Gastrocnemius medialis (tissue), 4 donors: ENCODE results near the gene CTXN2. TPM values are rescaled to one million over a fixed set of nuclear protein-coding genes. Genes with fewer than 3 reads are reported as not detected.
A peak's percentile ranks its signal among the peaks of the same experiment; 100 is the strongest.

ENCODE experiments used
- ATAC-seq, 2 donors: fragments of 150-250 bp; one replicate each; pipeline ENCODE4 v1.9.1; 2016
- DNase-seq, 2 donors: peaks; one replicate each; pipeline ENCODE4 v3.0.0-alpha.2; 2019
- H3K27ac ChIP-seq, 4 donors: fragments of 200-600 bp; sonication (generic); 1 replicate in 1 of 4; 2 replicates in 3 of 4; pipeline ENCODE4 v1.5.1; 2016 to 2018; ENCODE audit warnings: mild to moderate bottlenecking in 2 of 4, moderate library complexity in 1 of 4
- H3K27me3 ChIP-seq, 3 donors: fragments of 200-600 bp; sonication (generic) in 2 of 3; 1 replicate in 1 of 3; 2 replicates in 2 of 3; pipeline versions ENCODE4 v1.5.1 to v1.6.0; 2016 to 2019; ENCODE audit warnings: mild to moderate bottlenecking in 1 of 3, moderate library complexity in 1 of 3
- H3K36me3 ChIP-seq, 2 donors: fragments of 200-600 bp; sonication (generic) in 1 of 2; one replicate each; pipeline ENCODE4 v1.5.1; 2017 to 2018
- H3K4me1 ChIP-seq, 2 donors: fragments of 200-600 bp; sonication (generic) in 1 of 2; one replicate each; pipeline ENCODE4 v1.5.1; 2016 to 2017; ENCODE audit warnings: mild to moderate bottlenecking in 2 of 2
- H3K4me3 ChIP-seq, 4 donors: fragments of 200-600 bp; sonication (generic) in 3 of 4; 1 replicate in 1 of 4; 2 replicates in 3 of 4; pipeline ENCODE4 v1.5.1; 2016 to 2019; ENCODE audit warnings: mild to moderate bottlenecking in 2 of 4
- H3K9me3 ChIP-seq, 3 donors: fragments of 200-600 bp; sonication (generic) in 2 of 3; 1 replicate in 1 of 3; 2 replicates in 2 of 3; pipeline ENCODE4 v1.5.1; 2016 to 2019
- POLR2A ChIP-seq, 2 donors: fragments of 450-650 bp; IDR thresholded peaks; one replicate each; pipeline ENCODE4 v1.6.1; 2017; ENCODE audit warnings: antibody characterized with exemption in 2 of 2, mild to moderate bottlenecking in 2 of 2, moderate library complexity in 2 of 2
- in situ Hi-C, 4 donors: fragments of 200-750 bp; cut with MboI; loops; one replicate each; pipeline versions ENCODE4 v1.15.0 to v1.8.0; 2017; ENCODE audit warnings: low sequenced_read_pairs in 4 of 4
- intact Hi-C: fragments of 100-400 bp; cut with DNase I; formaldehyde crosslinking; loops from one replicate; pipeline ENCODE4 v1.15.1; 2023; ENCODE audit warnings: low total_unique reads
- total RNA-seq, 4 donors: library from RNA; depleted of rRNA; stranded (reverse); fragments of >200 nt; gene quantifications; one replicate each; pipeline versions ENCODE4 v1.1.0 to v1.2.3, GENCODE V29; 2016
- TF ChIP-seq, protein P1 (sequence below), 5 experiments: fragments of 450-650 bp in 3 of 5; fragments of 200-600 bp in 2 of 5; sonication (generic) in 2 of 5; IDR thresholded peaks in 4 of 5; conservative IDR thresholded peaks in 1 of 5; 1 replicate in 4 of 5; 2 replicates in 1 of 5; pipeline ENCODE4 v1.5.1; 2016 to 2019; ENCODE audit warnings: antibody characterized with exemption in 5 of 5, mild to moderate bottlenecking in 3 of 5, moderate library complexity in 3 of 5

CTXN2 gene
- total RNA-seq, 4 donors from 2014 or later = not detected

DNA sequence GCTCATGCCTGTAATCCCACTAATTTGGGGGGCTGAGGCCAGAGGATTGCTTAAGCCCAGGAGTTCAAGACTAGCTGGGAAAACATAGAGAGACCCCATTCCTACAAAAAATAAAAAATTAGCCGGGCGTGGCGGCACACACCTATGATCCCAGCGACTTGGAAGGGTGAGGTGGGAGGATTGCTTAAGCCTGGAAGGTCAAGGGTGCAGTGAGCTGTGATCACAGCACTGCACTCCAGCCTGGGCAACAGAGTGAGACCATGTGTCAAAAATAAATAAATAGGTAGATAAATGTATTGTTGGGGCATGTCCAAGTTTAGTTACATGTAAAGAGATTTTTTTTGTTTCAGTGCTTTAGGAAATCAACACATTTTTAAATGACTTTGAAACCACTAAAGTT is 51.1 kb downstream of the CTXN2 start:
- Histone ChIP-seq H3K4me1 (no peaks in the 10 kb centered on the region), H3K36me3 (no peaks in the 10 kb centered on the region), H3K27ac (no peak overlapping the region), H3K4me3 (no peak overlapping the region), H3K9me3 (no peaks in the 10 kb centered on the region), H3K27me3 (no peaks in the 10 kb centered on the region)
- DNase-seq (no peak), ATAC-seq (no peak)
- intact Hi-C loops (no loop called here), in situ Hi-C loops (no loop called here)
- no peak for TF ChIP-seq POLR2A (IDR thresholded peaks at IDR 0.05)
- TF ChIP-seq, protein P1, sequence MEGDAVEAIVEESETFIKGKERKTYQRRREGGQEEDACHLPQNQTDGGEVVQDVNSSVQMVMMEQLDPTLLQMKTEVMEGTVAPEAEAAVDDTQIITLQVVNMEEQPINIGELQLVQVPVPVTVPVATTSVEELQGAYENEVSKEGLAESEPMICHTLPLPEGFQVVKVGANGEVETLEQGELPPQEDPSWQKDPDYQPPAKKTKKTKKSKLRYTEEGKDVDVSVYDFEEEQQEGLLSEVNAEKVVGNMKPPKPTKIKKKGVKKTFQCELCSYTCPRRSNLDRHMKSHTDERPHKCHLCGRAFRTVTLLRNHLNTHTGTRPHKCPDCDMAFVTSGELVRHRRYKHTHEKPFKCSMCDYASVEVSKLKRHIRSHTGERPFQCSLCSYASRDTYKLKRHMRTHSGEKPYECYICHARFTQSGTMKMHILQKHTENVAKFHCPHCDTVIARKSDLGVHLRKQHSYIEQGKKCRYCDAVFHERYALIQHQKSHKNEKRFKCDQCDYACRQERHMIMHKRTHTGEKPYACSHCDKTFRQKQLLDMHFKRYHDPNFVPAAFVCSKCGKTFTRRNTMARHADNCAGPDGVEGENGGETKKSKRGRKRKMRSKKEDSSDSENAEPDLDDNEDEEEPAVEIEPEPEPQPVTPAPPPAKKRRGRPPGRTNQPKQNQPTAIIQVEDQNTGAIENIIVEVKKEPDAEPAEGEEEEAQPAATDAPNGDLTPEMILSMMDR (IDR thresholded peaks at IDR 0.05 in 4 of 5, conservative IDR thresholded peaks at IDR 0.05 in 1 of 5) = no peak

DNA sequence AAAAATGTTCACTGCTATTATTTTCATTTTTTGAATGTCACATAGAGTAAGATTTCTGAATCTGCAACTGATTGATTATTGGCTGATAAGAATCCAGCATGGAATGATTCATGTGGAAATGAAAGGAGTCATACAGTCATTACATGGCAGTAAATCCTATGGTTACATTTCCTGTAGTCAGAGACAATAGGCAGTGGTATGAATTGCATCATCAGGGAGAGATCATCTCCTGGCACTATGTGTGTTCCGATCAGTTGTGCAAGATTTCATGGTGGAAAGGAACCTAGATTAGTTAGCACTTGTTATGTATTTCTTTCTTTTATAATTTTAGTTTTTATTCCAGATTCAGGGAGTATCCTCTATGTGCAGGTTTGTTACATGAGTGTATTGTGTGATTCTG is 53.5 kb downstream of the CTXN2 start:
- Histone ChIP-seq H3K27ac (no peak overlapping the region), H3K27me3 (no peaks in the 10 kb centered on the region), H3K4me3 (no peak overlapping the region), H3K4me1 (no peaks in the 10 kb centered on the region), H3K9me3 (no peaks in the 10 kb centered on the region), H3K36me3 (no peaks in the 10 kb centered on the region)
- no peak for ATAC-seq
- no peak for TF ChIP-seq POLR2A (IDR thresholded peaks at IDR 0.05)
- TF ChIP-seq, protein P1 (IDR thresholded peaks at IDR 0.05 in 4 of 5, conservative IDR thresholded peaks at IDR 0.05 in 1 of 5) = no peak
- in situ Hi-C loops (no loop called here), intact Hi-C loops (no loop called here)
- DNase-seq = no peak

DNA sequence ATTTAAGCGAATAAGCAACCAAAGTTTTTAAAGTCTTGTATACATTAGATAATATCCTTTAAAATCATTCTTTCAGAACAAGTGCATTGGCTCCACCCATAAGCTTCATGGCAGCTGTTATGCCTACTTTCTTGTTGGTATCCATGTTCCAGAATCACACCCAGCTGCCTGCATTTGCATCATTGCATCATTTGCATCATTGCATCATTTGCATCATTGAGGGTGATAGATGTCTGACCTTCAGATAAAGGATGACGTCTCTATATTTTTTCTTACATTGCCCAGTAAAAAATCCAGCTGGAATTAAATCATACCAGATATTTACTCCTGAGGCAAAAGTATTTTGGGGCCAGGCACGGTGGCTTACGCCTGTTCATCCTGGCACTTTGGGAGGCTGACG is 56.9 kb downstream of the CTXN2 start:
- intact Hi-C loops = no loop called here
- ATAC-seq = no peak
- in situ Hi-C loops = no loop called here

DNA sequence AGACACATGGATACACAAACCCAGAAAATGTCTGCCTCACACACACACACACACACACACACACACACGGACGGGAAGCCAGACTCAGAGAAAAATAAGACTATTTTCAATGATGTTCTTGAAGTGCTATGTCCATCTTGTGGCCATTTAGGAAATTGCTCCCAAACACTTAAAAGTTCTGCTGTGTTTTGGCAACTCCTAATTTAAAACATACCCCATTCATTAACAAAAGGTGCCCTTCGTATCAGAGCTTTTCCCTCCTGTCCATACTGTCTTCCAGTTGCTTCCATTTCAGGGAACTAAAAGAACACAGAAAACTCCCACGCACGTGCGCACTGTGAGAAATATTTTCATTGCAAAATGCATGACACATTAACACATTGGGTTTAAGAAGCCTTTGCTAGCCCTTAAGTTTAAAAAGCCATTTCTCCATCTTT is 59.2 kb downstream of the CTXN2 start:
- in situ Hi-C loops (no loop called here), intact Hi-C loops (no loop called here)
- ATAC-seq = no peak

More for the DNA sequence above, 56.9 kb downstream of the CTXN2 start:
- Histone ChIP-seq H3K9me3 (no peaks in the 10 kb centered on the region), H3K27me3 (no peaks in the 10 kb centered on the region), H3K4me3 (no peak overlapping the region), H3K36me3 (no peaks in the 10 kb centered on the region), H3K4me1 (no peaks in the 10 kb centered on the region), H3K27ac (no peak overlapping the region)
- no peak for DNase-seq
- TF ChIP-seq, protein P1 (IDR thresholded peaks at IDR 0.05 in 4 of 5, conservative IDR thresholded peaks at IDR 0.05 in 1 of 5) = no peak
- TF ChIP-seq POLR2A (IDR thresholded peaks at IDR 0.05) = no peak

More for the DNA sequence above, 59.2 kb downstream of the CTXN2 start:
- Histone ChIP-seq H3K27ac (no peak overlapping the region), H3K4me1 (no peaks in the 10 kb centered on the region), H3K36me3 (no peaks in the 10 kb centered on the region), H3K27me3 (no peaks in the 10 kb centered on the region), H3K4me3 (no peak overlapping the region), H3K9me3 (no peaks in the 10 kb centered on the region)
- no peak for TF ChIP-seq POLR2A (IDR thresholded peaks at IDR 0.05)
- TF ChIP-seq, protein P1 (IDR thresholded peaks at IDR 0.05 in 4 of 5, conservative IDR thresholded peaks at IDR 0.05 in 1 of 5) = peak in 2 of 5 experiments; percentile 24 to 46
- DNase-seq = no peak
